ENCODE measurements around the gene NCK1.

Gene NCK1

DNA sequence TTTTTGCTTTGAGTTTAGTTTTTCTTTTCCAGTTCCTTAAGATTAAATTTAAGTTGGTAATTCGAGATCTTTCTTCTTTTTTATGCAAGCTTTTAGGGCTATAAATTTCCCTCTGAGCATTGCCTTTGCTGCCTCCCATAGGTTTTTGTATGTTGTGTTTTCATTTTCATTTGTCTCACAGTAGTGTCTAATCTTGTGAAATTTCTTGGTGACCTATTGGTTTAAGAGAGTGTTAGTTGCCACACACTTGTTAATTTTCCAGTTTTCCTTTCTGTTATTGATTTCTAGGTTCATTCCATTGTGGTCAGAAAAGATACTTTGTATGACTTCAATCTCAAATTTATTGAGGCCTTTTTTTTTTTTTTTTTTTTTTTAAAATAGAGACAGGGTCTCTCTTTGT lies 77.5 kb downstream of the NCK1 start:
- TF ChIP-seq SIN3A (IDR thresholded peaks at IDR 0.05; ENCODE audit: borderline replicate concordance, insufficient read depth, low read length) (no peak), FOXP2 (optimal IDR thresholded peaks at IDR 0.05; ENCODE audit: borderline replicate concordance, extremely low read depth, extremely low read length, insufficient read depth) (no peak), POLR2AphosphoS5 (IDR thresholded peaks at IDR 0.05; ENCODE audit: low read depth, low read length) (no peak)

DNA sequence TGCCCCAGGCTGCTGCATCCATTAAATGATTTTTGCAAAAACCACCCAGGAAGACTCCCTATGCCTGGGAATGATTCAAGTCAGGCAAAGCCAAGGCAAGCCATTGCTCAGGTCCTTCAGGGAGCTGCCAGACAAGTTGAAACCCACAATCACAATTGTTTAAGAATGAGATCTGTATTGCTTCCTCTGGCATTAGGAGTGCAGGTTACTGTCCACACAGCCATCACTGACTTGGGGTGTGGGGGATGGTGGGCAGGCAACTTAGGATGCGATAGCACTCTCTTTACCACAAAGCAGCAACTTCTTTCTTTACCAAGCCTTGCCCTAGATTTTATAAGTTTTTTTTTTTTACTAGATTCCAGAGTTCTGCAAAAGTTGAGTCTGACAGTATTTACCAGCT lies 80.8 kb downstream of the NCK1 start:
- no peak for TF ChIP-seq TAF1 (IDR thresholded peaks at IDR 0.05; ENCODE audit: borderline replicate concordance, insufficient read depth, low read length)
- no peak for TF ChIP-seq REST (IDR thresholded peaks at IDR 0.05; ENCODE audit: insufficient read depth in 1 of 2, low read depth in 2 of 2, low read length in 2 of 2)
- TF ChIP-seq FOXP2 (optimal IDR thresholded peaks at IDR 0.05; ENCODE audit: borderline replicate concordance, extremely low read depth, extremely low read length, insufficient read depth) = no peak
- no peak for TF ChIP-seq SIN3A (IDR thresholded peaks at IDR 0.05; ENCODE audit: borderline replicate concordance, insufficient read depth, low read length)
- TF ChIP-seq POLR2AphosphoS5 (IDR thresholded peaks at IDR 0.05; ENCODE audit: low read depth, low read length) = no peak

GRCh38 chr3:136943436-136943835 lies 81.4 kb downstream of the NCK1 start:
- TF ChIP-seq POLR2AphosphoS5 (IDR thresholded peaks at IDR 0.05; ENCODE audit: low read depth, low read length) = no peak
- no peak for TF ChIP-seq SIN3A (IDR thresholded peaks at IDR 0.05; ENCODE audit: borderline replicate concordance, insufficient read depth, low read length)
- TF ChIP-seq TAF1 (IDR thresholded peaks at IDR 0.05; ENCODE audit: borderline replicate concordance, insufficient read depth, low read length) = no peak
- TF ChIP-seq FOXP2 (optimal IDR thresholded peaks at IDR 0.05; ENCODE audit: borderline replicate concordance, extremely low read depth, extremely low read length, insufficient read depth) = no peak
- no peak for TF ChIP-seq REST (IDR thresholded peaks at IDR 0.05; ENCODE audit: insufficient read depth in 1 of 2, low read depth in 2 of 2, low read length in 2 of 2)

DNA sequence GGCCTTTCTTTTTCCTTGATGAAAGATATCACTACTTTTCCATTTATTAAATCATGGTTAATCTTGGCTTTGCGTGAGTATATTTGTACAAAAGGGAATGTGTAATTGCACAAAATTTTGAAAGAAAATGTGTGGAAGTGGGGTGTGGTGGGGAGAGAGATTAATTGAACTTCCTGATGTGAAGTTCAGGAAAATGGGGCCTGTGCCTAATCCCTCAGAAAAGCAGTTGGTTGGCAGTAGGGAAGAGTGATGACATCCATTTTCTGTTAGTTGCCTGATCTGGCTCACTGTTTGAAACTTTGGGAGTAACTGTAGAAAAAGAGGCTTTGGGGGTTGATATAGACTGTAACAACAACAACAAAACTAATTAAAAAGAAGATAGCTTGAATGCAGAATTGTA lies 85.0 kb downstream of the NCK1 start:
- TF ChIP-seq TAF1 (IDR thresholded peaks at IDR 0.05; ENCODE audit: borderline replicate concordance, insufficient read depth, low read length) (no peak), FOXP2 (optimal IDR thresholded peaks at IDR 0.05; ENCODE audit: borderline replicate concordance, extremely low read depth, extremely low read length, insufficient read depth) (no peak), SIN3A (IDR thresholded peaks at IDR 0.05; ENCODE audit: borderline replicate concordance, insufficient read depth, low read length) (no peak), REST (IDR thresholded peaks at IDR 0.05; ENCODE audit: insufficient read depth in 1 of 2, low read depth in 2 of 2, low read length in 2 of 2) (no peak), POLR2AphosphoS5 (IDR thresholded peaks at IDR 0.05; ENCODE audit: low read depth, low read length) (no peak)

GRCh38 chr3:136947477-136947876 lies 85.5 kb downstream of the NCK1 start:
- TF ChIP-seq REST (IDR thresholded peaks at IDR 0.05; ENCODE audit: insufficient read depth in 1 of 2, low read depth in 2 of 2, low read length in 2 of 2) (no peak), POLR2AphosphoS5 (IDR thresholded peaks at IDR 0.05; ENCODE audit: low read depth, low read length) (no peak), FOXP2 (optimal IDR thresholded peaks at IDR 0.05; ENCODE audit: borderline replicate concordance, extremely low read depth, extremely low read length, insufficient read depth) (no peak), SIN3A (IDR thresholded peaks at IDR 0.05; ENCODE audit: borderline replicate concordance, insufficient read depth, low read length) (no peak), TAF1 (IDR thresholded peaks at IDR 0.05; ENCODE audit: borderline replicate concordance, insufficient read depth, low read length) (no peak)
